ENCODE measurements around the gene SLC6A19. TPM values are rescaled to one million over a fixed set of nuclear protein-coding genes. Genes with fewer than 3 reads are reported as not detected.

Gene SLC6A19
- total RNA-seq, 4 donors from 2014 or later = not detected

DNA sequence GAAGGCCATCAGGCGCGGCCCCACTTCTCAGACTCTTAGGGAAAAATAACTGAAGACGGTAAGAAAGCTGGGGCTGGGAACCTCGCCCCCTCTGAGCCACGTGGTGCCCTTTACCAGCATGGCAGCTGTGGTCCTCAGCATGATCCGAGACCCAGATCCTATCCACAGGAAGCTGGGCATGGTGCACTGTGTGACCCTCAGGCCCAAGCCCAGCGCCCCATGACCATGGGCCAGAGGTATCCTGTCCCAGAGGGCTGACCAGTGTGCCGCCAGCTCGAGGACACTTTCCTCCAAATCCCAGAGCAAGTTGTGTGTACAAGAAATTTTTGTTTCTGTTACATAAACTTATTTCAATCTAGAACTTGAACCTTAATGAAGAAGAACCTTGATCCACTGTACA lies 65.4 kb downstream of the SLC6A19 start:
- TF ChIP-seq, protein P1, sequence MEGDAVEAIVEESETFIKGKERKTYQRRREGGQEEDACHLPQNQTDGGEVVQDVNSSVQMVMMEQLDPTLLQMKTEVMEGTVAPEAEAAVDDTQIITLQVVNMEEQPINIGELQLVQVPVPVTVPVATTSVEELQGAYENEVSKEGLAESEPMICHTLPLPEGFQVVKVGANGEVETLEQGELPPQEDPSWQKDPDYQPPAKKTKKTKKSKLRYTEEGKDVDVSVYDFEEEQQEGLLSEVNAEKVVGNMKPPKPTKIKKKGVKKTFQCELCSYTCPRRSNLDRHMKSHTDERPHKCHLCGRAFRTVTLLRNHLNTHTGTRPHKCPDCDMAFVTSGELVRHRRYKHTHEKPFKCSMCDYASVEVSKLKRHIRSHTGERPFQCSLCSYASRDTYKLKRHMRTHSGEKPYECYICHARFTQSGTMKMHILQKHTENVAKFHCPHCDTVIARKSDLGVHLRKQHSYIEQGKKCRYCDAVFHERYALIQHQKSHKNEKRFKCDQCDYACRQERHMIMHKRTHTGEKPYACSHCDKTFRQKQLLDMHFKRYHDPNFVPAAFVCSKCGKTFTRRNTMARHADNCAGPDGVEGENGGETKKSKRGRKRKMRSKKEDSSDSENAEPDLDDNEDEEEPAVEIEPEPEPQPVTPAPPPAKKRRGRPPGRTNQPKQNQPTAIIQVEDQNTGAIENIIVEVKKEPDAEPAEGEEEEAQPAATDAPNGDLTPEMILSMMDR (IDR thresholded peaks at IDR 0.05; ENCODE audit: low read depth) = no peak

DNA sequence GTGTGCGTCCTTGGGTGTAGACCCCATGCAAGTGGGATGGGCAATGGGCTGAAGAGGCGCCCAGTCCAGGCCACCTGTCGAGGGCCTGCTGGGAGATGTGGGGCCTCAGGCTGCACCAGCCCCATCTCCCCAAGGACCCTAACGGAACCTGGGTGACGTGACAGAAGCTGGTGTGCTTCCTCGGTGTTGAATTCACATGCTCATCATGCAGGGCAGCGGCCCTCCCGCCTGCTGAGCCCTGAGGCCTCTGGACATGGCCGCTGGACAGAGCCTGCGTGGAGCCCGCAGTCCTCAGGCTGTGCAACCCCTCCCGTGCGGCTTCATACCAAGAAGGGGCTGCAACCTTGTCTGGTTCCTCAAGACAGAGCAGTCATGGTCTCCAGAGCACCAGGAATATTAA lies 66.7 kb downstream of the SLC6A19 start:
- TF ChIP-seq, protein P1 (IDR thresholded peaks at IDR 0.05; ENCODE audit: low read depth) = no peak

DNA sequence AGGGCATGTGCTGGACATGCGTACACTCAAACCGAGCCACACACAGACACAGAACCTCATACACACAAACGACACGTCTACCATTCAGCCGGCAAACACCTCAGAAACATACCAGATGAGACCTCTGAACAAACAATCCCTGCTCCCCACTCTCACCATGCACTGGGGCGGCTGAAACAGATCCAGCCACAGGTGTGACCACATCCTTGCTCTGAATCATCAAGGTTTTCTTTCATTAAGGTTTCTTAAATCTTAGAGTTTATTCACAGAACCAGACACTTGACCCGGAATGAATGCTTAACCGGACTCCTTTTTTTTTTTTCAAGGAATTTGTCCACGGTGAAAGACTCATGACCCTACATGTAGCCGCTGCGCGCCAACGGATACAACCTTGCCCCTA lies 67.3 kb downstream of the SLC6A19 start:
- TF ChIP-seq, protein P1 (IDR thresholded peaks at IDR 0.05; ENCODE audit: low read depth) = no peak

DNA sequence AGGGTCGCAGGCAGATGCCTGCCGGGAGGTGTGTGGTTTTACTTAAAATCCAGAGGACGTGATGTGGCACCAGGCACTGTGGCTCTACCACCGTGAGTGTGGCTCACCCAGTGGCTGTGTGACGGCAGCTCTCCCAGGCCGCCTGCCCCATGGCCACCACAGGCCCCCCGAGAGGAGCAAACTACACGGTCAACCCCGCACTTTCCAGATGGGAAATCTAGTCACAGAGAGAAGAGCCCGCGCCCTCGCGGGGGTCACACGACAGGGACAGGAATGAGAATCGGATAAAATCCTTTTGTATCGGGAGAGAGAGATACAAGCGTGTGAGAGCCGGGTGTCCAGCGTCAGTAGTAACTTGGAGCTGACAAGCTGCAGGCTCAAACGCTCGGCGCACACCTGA lies 69.0 kb downstream of the SLC6A19 start:
- TF ChIP-seq, protein P1 (IDR thresholded peaks at IDR 0.05; ENCODE audit: low read depth) = no peak

DNA sequence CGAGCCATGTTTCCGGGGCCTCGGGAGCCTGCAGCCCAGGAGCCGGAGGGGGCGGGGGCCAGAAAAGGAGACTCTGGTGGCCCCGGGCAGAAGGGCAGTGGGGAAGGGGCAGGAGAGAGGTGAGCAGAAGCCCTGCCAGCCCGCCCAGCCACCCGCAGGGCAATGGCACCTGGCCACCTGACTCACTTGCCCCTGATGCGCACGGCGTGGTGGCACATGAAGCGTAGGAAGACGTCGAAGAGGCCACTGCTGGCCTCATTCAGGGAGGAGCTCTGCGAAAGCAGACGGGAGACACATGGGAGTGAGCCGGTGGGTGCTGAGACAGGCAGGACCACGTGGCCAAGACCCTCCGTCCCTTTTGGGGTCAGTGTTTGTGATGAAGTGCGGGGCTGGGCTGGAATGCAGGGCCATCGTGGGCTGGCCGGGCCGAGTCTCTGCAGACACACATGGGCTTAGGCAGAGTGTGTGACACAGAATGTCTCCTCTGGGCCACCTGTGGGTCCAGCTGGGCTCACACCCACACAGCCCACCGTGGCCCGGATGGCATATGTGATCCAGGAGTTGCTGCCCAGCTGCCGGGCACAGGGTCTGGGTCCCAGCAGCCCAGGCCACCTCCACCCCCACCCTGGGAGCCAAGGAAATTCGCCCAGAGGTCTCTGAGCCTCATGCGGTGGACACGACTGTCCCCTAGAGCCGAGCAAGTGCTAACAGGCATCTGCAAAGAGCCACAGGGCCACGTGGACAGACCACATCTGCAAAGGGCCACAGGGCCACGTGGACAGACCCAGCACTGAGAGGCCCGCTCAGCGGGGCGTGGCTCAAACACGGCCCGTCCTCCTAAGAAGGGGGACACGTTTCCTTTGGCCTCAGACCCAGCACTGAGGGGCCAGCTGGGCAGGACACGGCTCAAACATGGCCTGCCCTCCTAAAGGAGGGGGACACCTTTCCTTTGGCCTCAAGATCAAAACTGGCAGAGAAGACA lies 69.8 kb downstream of the SLC6A19 start:
- TF ChIP-seq, protein P1 (IDR thresholded peaks at IDR 0.05; ENCODE audit: low read depth) = no peak

DNA sequence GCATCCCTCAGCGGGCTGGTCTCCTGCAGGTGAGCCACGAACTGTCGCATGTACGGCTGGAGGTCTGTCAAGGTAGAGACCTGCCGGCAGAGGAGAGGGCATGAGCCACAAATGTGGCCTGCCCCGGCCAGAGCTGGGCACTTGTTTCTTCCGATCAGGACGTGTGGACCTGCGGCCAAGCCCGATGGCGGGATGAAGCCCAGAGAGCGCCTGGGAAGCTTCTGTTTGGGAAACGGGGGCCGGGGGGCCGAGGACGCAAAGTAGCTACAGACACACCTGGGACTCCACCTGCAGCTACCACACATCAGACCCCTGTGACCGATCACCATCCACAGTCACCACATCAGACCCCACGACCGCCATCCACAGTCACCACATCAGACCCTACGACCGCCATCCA lies 70.8 kb downstream of the SLC6A19 start:
- TF ChIP-seq, protein P1 (IDR thresholded peaks at IDR 0.05; ENCODE audit: low read depth) = no peak

DNA sequence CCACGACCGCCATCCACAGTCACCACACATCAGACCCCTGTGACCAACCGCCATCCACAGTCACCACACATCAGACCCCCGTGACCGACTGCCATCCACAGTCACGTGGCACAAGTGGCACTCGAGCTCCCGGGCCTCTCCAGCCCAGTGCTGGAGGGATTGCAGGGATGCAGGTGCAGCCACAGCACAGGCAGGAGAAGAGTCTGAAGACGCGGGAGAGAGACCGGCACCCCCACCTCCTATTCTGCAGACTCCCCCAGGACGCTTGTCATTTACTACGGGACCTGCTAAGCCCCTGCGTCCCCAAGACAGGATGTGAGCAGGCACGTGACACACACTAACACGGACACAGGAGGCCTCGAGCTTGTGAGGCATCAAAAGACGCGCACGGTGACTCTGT lies 72.3 kb downstream of the SLC6A19 start:
- TF ChIP-seq, protein P1 (IDR thresholded peaks at IDR 0.05; ENCODE audit: low read depth) = no peak
